HFF-Myc (cell line): ENCODE data around the gene SH3BP5.

Source experiments
- DNase-seq: peaks from one replicate; pipeline ENCODE4 v3.0.0-alpha.2; 2011; ENCODE audit warnings: low read depth; ENCODE audit errors: extremely low read depth
- H3K4me3 ChIP-seq: replicated peaks from 2 replicates; pipeline ENCODE4 v1.5.1; 2011; ENCODE audit warnings: low read depth, mild to moderate bottlenecking, control low read depth, low read length
- TF ChIP-seq, protein P1 (sequence below): IDR thresholded peaks from 2 replicates; pipeline ENCODE4 v1.5.1; 2012; ENCODE audit warnings: mild to moderate bottlenecking, low read depth, low read length, control low read depth; ENCODE audit errors: missing control alignments

SH3BP5 gene

DNA sequence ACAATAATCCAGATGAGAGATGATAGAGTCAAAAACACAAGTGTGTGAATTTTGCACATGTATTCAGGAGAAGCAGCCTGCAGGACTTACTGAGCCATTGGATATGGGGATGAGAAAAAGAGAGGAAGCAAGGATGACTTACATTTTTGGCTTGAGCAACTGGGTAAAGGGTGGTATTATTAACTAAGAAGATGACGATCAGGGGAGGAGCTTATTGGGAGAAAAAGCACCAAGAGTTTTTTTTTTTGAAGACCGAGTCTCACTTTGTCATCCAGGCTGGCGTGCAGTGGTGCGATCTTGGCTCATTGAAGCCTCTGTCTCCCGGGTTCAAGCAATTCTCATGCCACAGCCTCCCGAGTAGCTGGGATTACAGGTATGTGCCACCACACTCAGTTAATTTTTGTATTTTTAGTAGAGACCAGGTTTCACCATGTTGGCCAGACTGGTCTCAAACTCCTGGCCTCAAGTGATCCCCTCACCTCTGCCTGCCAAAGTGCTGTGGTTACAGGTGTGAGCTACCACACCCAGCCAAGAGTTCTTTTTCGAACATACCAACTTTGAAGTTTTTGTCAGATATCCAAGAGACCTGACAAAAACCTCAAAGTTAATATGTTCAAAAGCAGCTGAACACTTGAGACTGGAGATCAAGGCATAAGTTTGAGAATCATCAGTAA, 14.8 kb upstream of the SH3BP5 start:
- no peak for DNase-seq
- no peak overlapping the region for H3K4me3 ChIP-seq
- TF ChIP-seq, protein P1, sequence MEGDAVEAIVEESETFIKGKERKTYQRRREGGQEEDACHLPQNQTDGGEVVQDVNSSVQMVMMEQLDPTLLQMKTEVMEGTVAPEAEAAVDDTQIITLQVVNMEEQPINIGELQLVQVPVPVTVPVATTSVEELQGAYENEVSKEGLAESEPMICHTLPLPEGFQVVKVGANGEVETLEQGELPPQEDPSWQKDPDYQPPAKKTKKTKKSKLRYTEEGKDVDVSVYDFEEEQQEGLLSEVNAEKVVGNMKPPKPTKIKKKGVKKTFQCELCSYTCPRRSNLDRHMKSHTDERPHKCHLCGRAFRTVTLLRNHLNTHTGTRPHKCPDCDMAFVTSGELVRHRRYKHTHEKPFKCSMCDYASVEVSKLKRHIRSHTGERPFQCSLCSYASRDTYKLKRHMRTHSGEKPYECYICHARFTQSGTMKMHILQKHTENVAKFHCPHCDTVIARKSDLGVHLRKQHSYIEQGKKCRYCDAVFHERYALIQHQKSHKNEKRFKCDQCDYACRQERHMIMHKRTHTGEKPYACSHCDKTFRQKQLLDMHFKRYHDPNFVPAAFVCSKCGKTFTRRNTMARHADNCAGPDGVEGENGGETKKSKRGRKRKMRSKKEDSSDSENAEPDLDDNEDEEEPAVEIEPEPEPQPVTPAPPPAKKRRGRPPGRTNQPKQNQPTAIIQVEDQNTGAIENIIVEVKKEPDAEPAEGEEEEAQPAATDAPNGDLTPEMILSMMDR = no peak

GRCh38 chr3:15346516-15346915, 14.1 kb upstream of the SH3BP5 start:
- TF ChIP-seq, protein P1 = no peak
- no peak overlapping the region for H3K4me3 ChIP-seq
- no peak for DNase-seq

- H3K4me3 ChIP-seq = no peak overlapping the region
- DNase-seq = no peak
- TF ChIP-seq, protein P1 = no peak
Measured at GRCh38 chr3:15345608-15346137, 13.3 kb upstream of the SH3BP5 start.

DNA sequence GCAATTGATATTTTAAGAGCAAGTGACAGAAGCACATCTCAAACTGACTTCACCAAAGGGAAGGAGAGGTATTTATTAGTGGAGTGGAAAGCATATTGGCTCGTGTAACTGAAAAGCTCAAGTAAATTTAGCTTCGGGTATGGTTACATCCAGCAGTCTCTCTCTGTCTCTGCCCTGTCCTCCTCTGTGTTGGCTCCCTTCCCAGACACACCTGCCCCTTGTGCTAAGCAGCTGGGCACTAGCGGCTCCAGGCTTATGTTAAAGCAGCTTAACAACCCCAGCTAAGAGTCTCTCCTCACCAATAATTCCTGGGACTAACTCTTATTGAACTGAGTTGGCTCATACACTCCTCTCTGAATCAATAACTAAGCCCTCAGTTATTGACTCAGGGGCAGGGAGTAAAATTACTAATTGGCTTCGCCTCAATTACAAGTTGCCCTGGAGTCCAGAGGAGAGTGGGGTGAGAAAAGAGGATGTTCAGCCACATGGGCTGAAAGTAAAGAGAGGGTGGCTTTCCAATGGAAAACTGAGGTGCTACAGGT, 12.8 kb upstream of the SH3BP5 start:
- no peak for DNase-seq
- TF ChIP-seq, protein P1 = no peak
- H3K4me3 ChIP-seq = no peak overlapping the region

DNA sequence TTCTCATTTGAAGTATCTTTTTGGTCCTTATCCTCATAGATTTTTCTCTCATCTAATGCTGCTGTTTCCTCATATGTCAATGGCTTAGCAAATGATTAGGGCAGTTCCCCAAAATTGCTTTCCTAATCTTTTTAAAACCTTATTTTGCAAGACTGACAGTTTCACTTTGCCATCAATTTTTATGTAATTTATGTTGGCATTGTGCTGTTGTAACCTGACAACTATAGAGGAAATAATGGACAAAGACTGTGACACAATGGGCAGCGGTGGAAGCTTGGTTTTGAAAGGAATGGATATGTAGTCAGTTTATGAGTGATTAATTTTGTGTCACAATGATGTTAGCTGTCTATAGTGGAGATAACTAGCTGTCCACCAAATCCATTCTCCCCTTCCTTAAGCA, 10.6 kb upstream of the SH3BP5 start:
- TF ChIP-seq, protein P1 = no peak
- no peak for DNase-seq
- H3K4me3 ChIP-seq = no peak overlapping the region

- TF ChIP-seq, protein P1 = no peak
- H3K4me3 ChIP-seq = no peak overlapping the region
- DNase-seq = no peak
Measured at GRCh38 chr3:15342246-15342645, 9.9 kb upstream of the SH3BP5 start.
